Activated CD4-positive, alpha-beta T cell treated with anti-CD3 and anti-CD28 coated beads, Interleukin-2, amount 50 U/mL, for 1 hour (primary cell): ENCODE data around the gene FKBP2.

ENCODE experiments used
- DNase-seq: peaks from one replicate; pipeline ENCODE4 v3.0.0-alpha.2; 2020

The FKBP2 gene

DNA sequence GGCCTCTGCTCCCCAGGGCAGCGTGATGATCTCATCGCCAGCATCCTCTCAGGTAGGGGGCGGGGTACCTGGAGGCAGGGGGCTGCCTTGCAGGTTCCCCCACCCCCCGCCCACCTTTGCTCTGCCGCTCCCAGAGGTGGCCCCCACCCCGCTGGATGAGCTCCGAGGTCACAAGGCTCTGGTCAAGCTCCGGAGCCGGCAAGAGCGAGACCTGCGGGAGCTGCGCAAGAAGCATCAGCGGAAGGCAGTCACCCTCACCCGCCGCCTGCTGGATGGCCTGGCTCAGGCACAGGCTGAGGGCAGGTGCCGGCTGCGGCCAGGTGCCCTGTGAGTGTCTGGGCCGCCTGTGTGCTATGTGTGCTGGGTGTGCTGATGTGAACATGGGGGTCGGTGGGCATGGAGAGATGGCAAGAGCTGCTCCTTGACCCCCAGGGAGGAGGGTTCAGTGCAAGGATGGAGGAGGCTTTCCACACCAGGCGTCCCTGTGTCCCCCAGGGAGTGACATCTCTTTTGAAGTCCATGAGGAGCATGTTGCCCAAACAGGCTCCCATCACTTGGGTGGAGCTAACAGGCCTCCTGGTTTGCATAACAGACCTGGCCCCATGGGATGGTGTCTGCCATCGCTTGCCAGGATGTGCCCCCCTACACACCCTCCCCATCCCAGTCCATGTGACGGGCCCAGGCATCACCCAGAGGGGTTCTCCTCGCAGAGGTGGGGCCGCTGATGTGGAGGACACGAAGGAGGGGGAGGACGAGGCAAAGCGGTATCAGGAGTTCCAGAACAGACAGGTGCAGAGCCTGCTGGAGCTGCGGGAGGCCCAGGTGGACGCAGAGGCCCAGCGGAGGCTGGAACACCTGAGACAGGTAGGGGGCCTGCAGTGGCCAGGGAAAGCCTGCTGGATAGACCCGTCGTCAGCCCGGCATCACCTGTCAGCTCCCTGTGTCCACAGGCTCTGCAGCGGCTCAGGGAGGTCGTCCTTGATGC, 24.6 kb downstream of the FKBP2 start:
- no peak for DNase-seq

DNA sequence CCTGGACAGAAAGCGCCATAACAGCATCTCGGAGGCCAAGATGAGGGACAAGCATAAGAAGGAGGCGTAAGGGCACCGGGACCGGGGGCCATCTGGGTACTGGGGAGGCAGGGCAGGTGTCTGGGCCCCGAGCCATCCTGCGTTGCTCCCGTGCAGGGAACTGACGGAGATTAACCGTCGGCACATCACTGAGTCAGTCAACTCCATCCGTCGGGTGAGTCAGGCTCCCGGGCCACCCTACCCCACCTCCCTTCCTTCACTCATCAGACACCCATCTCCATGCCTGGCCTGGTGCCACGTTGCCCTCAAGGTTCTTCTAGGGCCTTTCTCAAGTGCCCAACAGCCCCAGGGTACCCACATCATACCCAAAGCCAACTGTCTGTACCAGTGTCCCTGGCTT, 25.4 kb downstream of the FKBP2 start:
- DNase-seq: no peak

- DNase-seq: no peak
Measured at GRCh38 chr11:64267207-64267945, 26.5 kb downstream of the FKBP2 start.

GRCh38 chr11:64268025-64268892, 27.4 kb downstream of the FKBP2 start:
- no peak for DNase-seq

DNA sequence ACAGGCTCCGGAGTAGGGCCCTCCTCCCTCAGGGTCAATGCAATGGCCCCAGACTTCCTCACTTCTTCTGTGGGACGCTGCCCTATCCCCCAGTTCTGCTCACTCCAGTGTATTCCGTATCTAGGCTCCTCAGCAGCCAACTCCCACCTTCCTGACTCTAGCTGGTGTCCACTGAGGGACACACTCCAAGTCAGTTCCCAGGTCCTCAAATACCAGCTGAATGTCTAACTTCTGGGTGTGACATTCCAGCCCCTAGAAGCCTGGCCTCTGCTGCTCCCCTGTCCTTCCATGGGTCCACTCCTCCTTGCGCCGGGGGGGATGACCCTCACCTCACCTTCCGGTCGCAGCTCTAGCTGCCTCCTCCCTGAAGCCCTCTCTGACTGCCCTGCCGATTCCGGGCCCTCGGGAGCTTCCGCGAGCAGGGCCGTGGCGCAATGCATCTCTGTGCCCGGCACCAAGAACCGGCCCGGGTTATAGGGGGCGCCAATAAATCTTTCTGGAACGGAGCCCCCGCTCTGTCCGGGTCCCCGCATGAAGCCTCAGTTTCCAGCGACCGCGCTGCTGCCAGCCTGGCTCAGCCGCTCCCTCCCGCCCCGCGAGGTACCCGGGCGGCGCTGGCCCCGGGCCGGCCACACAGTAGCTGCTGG, 28.1 kb downstream of the FKBP2 start:
- no peak for DNase-seq

DNA sequence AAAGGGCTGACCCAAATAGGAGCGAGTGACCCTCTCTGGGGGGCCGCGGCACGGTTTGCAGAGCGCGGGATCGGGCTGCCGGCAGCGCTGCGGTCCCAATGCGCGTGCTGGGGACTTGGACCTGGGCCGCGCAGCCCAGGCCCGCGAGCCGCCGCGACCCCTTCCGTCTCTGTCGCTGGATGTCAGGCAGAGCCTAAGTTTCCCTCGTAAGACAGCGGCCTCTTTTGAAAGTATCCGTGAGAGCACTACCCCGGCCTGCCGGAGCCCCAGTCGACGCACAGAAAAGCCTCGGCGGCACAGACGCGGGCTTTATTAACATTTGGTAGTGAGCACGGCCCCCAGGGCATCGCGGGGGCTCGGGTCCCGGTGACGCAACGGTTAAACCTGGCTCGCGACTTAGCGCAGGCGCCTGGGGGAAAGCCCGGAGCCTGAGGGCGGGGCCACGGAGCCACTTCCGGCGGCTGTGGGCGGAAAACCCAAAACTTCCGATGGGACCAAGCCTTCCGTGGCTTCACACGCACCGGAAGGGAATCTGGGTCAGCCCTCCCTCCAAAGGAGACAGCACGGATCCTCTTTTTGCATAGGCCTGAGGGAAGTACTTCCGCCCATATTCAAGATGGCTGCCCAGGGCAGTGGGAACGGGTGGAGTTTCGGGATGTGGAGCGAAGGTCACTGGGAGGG, 28.8 kb downstream of the FKBP2 start:
- peak; percentile 96 for DNase-seq

GRCh38 chr11:64275031-64275800, 34.3 kb downstream of the FKBP2 start:
- DNase-seq: no peak

- DNase-seq: no peak
Measured at GRCh38 chr11:64275841-64276240, 34.9 kb downstream of the FKBP2 start.

DNA sequence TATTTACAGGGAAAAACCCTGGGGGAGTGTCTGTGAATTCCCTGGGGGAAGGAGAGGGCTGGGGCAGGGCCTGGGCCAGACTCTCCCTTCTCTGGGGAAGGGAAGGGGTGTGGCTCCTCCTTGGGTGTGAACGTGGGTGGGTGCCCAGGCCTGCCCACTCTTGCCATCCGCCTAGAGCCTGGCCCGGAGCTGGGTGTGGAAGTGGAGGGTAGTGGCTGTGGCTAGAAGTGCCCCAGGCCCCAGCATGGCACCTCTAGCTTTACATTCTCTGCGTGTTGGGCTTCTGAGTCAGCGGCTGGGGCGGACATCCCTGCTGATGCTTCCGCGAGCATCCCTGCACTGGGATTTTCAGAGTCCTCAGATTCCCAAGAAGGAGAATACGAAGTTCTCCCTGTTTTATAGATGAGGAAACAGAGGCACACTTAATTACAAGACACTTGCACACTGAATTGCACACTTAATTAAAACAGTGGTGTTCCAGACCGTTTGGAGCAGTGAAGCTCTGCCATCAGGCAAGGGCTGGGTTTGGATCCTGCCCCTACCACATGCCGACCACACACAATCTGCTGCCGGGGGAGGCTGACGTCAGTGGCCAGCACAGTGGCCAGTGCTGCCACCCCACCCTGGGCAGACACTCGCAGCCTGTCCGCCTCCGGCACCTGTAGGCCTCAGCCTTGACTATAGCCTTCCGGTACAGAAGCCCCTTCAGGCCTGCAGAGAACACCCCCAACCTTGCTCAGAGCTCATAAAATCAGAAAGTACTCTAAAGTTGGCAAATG, 35.9 kb downstream of the FKBP2 start:
- DNase-seq: no peak

- DNase-seq: no peak
Measured at GRCh38 chr11:64278576-64279190, 37.8 kb downstream of the FKBP2 start.

DNA sequence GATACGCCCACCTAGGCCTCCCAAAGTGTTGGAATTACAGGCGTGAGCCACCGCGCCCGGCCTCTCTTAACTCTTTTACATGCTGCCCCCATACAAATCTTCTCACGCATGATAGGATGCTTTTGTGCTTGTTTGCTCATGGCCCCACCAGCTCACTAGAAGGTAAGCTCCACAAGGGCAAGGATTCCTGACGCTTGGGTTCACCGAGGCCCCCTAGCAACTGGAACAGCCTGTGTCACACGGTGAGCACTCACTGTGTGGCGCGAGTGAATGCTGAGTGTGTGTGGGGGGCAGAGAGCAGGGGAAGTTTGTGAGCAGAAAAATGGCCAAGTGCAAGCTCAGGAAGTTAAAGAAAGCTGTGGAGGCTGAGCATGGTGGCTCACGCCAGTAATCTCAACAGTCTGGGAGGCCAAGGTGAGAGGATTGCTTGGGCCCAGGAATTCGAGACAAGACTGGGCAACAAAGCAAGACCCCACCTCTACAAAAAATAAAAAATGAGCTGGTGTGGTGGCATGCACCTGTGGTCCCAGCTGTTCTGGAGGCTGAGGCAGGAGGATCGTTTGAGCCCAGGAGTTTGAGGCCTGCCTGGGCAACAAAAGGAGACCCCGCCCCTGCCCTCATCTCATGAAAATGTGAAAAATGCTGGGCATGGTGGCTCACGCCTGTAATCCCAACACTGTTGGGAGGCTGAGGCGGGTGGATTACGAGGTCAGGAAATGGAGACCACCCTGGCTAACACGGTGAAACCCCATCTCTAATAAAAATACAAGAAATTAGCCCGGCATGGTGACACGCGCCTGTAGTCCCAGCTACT, 41.3 kb downstream of the FKBP2 start:
- DNase-seq: no peak

GRCh38 chr11:64283092-64283491, 42.2 kb downstream of the FKBP2 start:
- no peak for DNase-seq

DNA sequence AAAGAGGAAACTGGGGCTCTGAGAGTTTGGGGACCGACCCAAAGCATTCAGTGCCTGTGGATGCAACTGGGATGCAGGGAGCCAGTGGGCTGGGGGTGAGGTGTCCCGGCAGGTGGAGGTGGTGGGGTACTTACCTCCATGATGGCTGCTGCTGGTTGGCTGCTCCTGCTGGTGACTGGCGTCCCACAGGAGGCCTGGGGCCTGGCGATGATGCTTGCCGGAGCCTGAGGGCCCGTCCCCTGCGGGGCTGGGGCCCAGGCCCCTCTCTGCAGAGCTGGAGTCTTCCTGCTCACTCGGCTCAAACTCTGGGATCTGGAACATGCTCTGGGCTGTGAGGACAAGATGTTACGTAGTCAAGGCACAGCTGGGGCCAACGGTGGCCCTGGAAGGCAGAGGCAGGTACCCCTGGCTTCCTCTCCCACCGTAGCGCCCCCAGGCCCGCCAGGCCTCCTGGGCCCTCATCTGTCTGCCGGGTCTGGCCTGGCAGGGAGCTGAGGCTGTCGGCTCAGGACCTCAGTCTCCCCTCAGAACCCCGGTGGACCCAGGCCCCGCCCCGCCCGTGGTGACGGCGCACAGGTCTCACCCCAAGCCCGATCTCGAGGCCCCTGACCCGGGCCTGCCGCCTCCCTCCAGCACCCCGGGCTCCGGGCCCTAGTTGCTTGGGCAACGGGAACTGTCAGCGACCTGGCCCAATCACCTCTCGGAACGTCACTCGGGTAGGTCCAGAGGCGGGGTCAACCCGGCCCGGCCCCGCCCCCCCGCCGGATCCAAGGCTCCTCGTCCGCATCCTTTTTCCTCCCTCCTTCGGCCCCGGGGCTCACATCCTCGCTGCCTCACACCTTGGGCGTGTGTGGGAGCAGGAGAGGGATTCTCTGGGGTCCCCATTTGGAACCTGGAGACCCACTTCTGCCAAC, 43.4 kb downstream of the FKBP2 start, which contains the start of gene BAD:
Gene BAD (minus strand): TSS at position 618 of the 914 bp plus-strand sequence. CDS start 297 bp downstream, at position 321.
- peak; percentile 90 for DNase-seq

- peak; percentile 90 for DNase-seq
Measured at GRCh38 chr11:64284962-64285884, 44.3 kb downstream of the FKBP2 start, which contains the start of gene GPR137. Gene GPR137 (plus strand): TSS chr11:64285848. CDS start chr11:64286525, 677 bp downstream.

DNA sequence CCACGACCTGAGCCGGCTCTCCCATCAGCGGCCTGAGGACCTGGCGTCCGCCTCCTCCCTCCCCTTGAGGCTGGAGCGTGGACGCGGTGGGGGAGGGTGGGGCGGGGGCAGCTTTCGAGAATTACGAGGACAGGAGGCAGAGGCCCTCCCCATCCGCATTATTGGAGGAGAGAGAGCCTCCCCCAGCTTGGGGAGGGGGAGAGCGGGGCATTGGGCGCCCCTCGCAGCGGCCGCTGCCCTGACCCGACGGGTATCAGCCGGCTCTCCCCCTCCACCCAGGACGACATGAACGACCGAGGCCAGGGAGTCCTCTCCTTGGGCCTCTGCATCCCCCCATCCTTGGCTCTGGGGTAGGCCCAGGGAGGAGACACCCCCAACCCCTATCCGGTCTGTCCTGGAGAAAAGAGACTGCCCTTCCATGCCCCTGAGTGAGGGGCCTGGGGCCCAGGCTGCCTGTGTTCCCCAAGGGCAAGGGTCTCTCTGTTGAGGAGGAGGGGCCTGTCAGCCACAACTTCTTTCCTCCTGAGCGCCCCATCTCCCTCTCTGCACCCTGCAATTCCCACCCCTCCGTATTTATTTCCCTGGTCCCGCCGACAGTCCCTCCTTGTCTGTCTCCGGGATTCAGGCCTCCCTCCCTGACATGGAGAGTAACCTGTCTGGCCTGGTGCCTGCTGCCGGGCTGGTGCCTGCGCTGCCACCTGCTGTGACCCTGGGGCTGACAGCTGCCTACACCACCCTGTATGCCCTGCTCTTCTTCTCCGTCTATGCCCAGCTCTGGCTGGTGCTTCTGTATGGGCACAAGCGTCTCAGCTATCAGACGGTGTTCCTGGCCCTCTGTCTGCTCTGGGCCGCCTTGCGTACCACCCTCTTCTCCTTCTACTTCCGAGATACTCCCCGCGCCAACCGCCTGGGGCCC, 45.2 kb downstream of the FKBP2 start:
- no peak for DNase-seq
